ENCODE measurements around the gene LGALS9C. TPM values are rescaled to one million over a fixed set of nuclear protein-coding genes. Genes with fewer than 3 reads are reported as not detected.
"Not testable (repeated sequence)": the region's sequence is repeated elsewhere in the genome, so short reads cannot be mapped to it uniquely, and the experiment has no call there.

Gene LGALS9C
- total RNA-seq, 1 experiment from 2014 or later = 1.7 TPM

GRCh38 chr17:18459035-18459434 lies 17.6 kb upstream of the LGALS9C start:
- DNase-seq; intact Hi-C loops (cut with micrococcal nuclease; ENCODE audit: unreplicated experiment); CTCF ChIA-PET; H3K36me3 Mint-ChIP-seq (ENCODE audit: insufficient read depth, unreplicated experiment); H3K4me1 Mint-ChIP-seq (ENCODE audit: low read depth, unreplicated experiment); H3K27me3 Mint-ChIP-seq (ENCODE audit: unreplicated experiment); H3K9me3 Mint-ChIP-seq (ENCODE audit: low read depth, unreplicated experiment); H3K27ac Mint-ChIP-seq (ENCODE audit: unreplicated experiment); BruUV-seq (replicated peaks); H3K4me3 Mint-ChIP-seq (ENCODE audit: low read depth, unreplicated experiment): not testable (repeated sequence)

- H3K27ac Mint-ChIP-seq (ENCODE audit: unreplicated experiment); H3K4me3 Mint-ChIP-seq (ENCODE audit: low read depth, unreplicated experiment); H3K36me3 Mint-ChIP-seq (ENCODE audit: insufficient read depth, unreplicated experiment); H3K27me3 Mint-ChIP-seq (ENCODE audit: unreplicated experiment); CTCF ChIA-PET; intact Hi-C loops (cut with micrococcal nuclease; ENCODE audit: unreplicated experiment); H3K9me3 Mint-ChIP-seq (ENCODE audit: low read depth, unreplicated experiment); DNase-seq; BruUV-seq (replicated peaks); H3K4me1 Mint-ChIP-seq (ENCODE audit: low read depth, unreplicated experiment): not testable (repeated sequence)
These were observed 12.6 kb upstream of the LGALS9C start for GRCh38 chr17:18463831-18464502.

GRCh38 chr17:18466250-18466983 lies 10.2 kb upstream of the LGALS9C start:
- H3K9me3 Mint-ChIP-seq (ENCODE audit: low read depth, unreplicated experiment); CTCF ChIA-PET; BruUV-seq (replicated peaks); H3K4me3 Mint-ChIP-seq (ENCODE audit: low read depth, unreplicated experiment); H3K27me3 Mint-ChIP-seq (ENCODE audit: unreplicated experiment); H3K27ac Mint-ChIP-seq (ENCODE audit: unreplicated experiment); intact Hi-C loops (cut with micrococcal nuclease; ENCODE audit: unreplicated experiment); DNase-seq; H3K4me1 Mint-ChIP-seq (ENCODE audit: low read depth, unreplicated experiment); H3K36me3 Mint-ChIP-seq (ENCODE audit: insufficient read depth, unreplicated experiment): not testable (repeated sequence)

- intact Hi-C loops (cut with micrococcal nuclease; ENCODE audit: unreplicated experiment); H3K36me3 Mint-ChIP-seq (ENCODE audit: insufficient read depth, unreplicated experiment); H3K4me1 Mint-ChIP-seq (ENCODE audit: low read depth, unreplicated experiment); DNase-seq; H3K27ac Mint-ChIP-seq (ENCODE audit: unreplicated experiment); H3K9me3 Mint-ChIP-seq (ENCODE audit: low read depth, unreplicated experiment); BruUV-seq (replicated peaks); H3K27me3 Mint-ChIP-seq (ENCODE audit: unreplicated experiment); CTCF ChIA-PET; H3K4me3 Mint-ChIP-seq (ENCODE audit: low read depth, unreplicated experiment): not testable (repeated sequence)
These were observed 9.6 kb upstream of the LGALS9C start for GRCh38 chr17:18467001-18467400.

DNA sequence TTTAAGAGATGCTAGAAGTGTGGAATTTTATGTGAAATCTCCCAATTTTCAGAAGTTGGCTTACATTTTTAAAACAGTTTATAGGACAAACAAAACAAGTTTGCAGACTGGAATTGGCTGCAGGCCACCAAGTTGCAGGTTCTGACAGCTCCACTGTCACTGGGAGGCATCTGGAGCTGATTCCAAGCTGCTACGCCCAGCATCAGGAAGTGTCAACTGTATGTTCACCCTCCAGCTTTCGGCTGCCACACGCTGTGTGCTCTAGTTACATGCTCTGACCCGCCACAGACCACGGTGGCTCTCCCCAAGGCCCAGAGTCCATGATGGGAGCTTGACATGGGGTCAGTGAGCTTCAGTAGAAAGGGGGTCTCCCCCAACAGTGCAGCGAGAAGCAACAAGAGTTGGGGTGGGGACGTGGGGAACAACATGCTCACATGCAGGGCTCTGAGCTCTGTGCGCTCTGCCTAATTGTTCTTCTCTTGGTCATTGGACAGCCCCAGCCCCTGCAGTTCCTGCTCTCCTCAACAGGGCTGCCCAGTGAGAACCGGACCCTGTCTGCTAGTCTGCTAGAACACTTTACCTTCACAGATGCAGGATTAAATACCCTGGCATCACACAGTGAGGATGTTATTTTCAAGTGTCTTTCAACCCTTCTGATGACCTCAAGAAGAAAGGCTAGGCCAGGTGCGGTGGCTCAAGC lies 8.0 kb upstream of the LGALS9C start:
- H3K4me1 Mint-ChIP-seq (ENCODE audit: low read depth, unreplicated experiment); intact Hi-C loops (cut with micrococcal nuclease; ENCODE audit: unreplicated experiment); BruUV-seq (replicated peaks); H3K36me3 Mint-ChIP-seq (ENCODE audit: insufficient read depth, unreplicated experiment); H3K9me3 Mint-ChIP-seq (ENCODE audit: low read depth, unreplicated experiment); H3K4me3 Mint-ChIP-seq (ENCODE audit: low read depth, unreplicated experiment); H3K27ac Mint-ChIP-seq (ENCODE audit: unreplicated experiment); CTCF ChIA-PET; DNase-seq; H3K27me3 Mint-ChIP-seq (ENCODE audit: unreplicated experiment): not testable (repeated sequence)

DNA sequence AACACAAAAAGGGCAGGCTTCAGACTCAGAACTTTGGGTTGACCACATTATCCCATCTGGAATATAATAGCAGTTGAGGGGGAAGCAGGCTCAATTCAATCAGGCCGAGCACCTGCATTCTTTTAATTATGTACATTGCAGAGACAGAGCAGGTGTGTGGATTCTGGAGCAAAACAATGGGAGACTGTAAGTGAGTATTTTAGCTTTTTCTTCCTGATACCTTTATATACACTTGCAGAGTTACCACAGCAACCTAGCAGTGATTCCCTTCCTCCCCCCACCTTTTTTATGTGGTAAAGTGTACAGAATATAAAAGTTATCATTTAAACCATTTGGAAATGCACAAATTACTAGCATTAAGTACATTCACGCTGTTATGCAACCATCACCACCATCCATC lies 6.8 kb upstream of the LGALS9C start:
- H3K27me3 Mint-ChIP-seq (ENCODE audit: unreplicated experiment); H3K4me3 Mint-ChIP-seq (ENCODE audit: low read depth, unreplicated experiment); DNase-seq; H3K36me3 Mint-ChIP-seq (ENCODE audit: insufficient read depth, unreplicated experiment); CTCF ChIA-PET; BruUV-seq (replicated peaks); H3K4me1 Mint-ChIP-seq (ENCODE audit: low read depth, unreplicated experiment); H3K27ac Mint-ChIP-seq (ENCODE audit: unreplicated experiment); H3K9me3 Mint-ChIP-seq (ENCODE audit: low read depth, unreplicated experiment); intact Hi-C loops (cut with micrococcal nuclease; ENCODE audit: unreplicated experiment): not testable (repeated sequence)

DNA sequence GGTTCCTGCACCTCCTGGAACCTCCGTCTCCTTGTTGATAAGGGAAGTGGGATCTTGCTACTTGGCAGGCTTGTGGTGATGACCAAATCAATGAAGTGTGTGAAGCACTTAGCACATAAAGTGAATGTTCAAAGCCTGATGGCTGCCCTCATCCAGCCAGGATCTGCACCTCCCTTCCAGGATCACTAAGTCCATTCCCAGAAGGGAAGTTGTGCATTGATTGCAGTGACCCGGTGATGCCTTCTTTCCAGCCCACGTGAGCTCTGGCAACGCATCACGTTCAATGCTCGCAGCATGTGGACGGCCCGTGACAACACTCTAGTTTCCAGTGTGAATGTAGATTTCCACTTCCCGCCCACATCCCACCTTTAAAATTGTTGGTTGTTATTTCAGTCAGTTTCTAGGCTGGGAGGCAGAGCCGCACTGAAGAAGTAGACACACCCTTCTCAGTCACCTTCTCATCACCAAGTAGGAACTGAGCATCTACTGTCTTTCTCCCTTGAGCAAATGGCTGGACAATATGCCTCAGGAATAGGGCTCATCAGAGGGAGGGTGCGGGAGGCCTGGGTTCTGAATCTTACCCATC lies 6.2 kb upstream of the LGALS9C start:
- intact Hi-C loops (cut with micrococcal nuclease; ENCODE audit: unreplicated experiment); H3K27ac Mint-ChIP-seq (ENCODE audit: unreplicated experiment); H3K4me1 Mint-ChIP-seq (ENCODE audit: low read depth, unreplicated experiment); H3K27me3 Mint-ChIP-seq (ENCODE audit: unreplicated experiment); CTCF ChIA-PET; H3K9me3 Mint-ChIP-seq (ENCODE audit: low read depth, unreplicated experiment); BruUV-seq (replicated peaks); DNase-seq; H3K36me3 Mint-ChIP-seq (ENCODE audit: insufficient read depth, unreplicated experiment); H3K4me3 Mint-ChIP-seq (ENCODE audit: low read depth, unreplicated experiment): not testable (repeated sequence)

GRCh38 chr17:18473967-18474366 lies 2.6 kb upstream of the LGALS9C start:
- BruUV-seq (replicated peaks); H3K36me3 Mint-ChIP-seq (ENCODE audit: insufficient read depth, unreplicated experiment); H3K27me3 Mint-ChIP-seq (ENCODE audit: unreplicated experiment); CTCF ChIA-PET; H3K9me3 Mint-ChIP-seq (ENCODE audit: low read depth, unreplicated experiment); H3K27ac Mint-ChIP-seq (ENCODE audit: unreplicated experiment); DNase-seq; intact Hi-C loops (cut with micrococcal nuclease; ENCODE audit: unreplicated experiment); H3K4me1 Mint-ChIP-seq (ENCODE audit: low read depth, unreplicated experiment); H3K4me3 Mint-ChIP-seq (ENCODE audit: low read depth, unreplicated experiment): not testable (repeated sequence)

GRCh38 chr17:18474754-18475153 lies 1.8 kb upstream of the LGALS9C start:
- H3K4me3 Mint-ChIP-seq (ENCODE audit: low read depth, unreplicated experiment); H3K9me3 Mint-ChIP-seq (ENCODE audit: low read depth, unreplicated experiment); DNase-seq; H3K4me1 Mint-ChIP-seq (ENCODE audit: low read depth, unreplicated experiment); H3K27ac Mint-ChIP-seq (ENCODE audit: unreplicated experiment); H3K27me3 Mint-ChIP-seq (ENCODE audit: unreplicated experiment); intact Hi-C loops (cut with micrococcal nuclease; ENCODE audit: unreplicated experiment); H3K36me3 Mint-ChIP-seq (ENCODE audit: insufficient read depth, unreplicated experiment); BruUV-seq (replicated peaks); CTCF ChIA-PET: not testable (repeated sequence)

DNA sequence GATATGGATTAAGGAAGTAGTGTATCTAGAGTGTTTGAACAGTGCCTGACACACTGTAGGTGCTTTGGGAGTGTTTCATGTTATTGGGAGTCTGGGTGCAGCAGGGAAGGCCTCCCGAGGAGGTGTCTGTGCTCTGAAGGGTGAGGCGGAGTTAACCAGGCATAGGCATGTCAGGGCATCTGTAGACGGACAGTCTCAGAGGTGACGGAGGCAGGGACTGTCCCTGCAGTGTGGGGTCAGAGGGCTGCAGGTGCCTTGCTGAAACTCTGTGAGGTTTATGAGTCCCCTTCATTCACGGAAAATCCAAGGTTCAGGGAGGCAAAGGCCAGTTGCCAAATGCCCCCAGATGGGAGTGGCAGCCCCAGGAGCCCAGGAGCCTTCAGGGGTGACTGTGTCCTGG lies 778 bp downstream of the LGALS9C start:
- intact Hi-C loops (cut with micrococcal nuclease; ENCODE audit: unreplicated experiment); H3K4me1 Mint-ChIP-seq (ENCODE audit: low read depth, unreplicated experiment); H3K9me3 Mint-ChIP-seq (ENCODE audit: low read depth, unreplicated experiment); H3K36me3 Mint-ChIP-seq (ENCODE audit: insufficient read depth, unreplicated experiment); DNase-seq; CTCF ChIA-PET; H3K27ac Mint-ChIP-seq (ENCODE audit: unreplicated experiment); H3K27me3 Mint-ChIP-seq (ENCODE audit: unreplicated experiment); BruUV-seq (replicated peaks); H3K4me3 Mint-ChIP-seq (ENCODE audit: low read depth, unreplicated experiment): not testable (repeated sequence)

All from Calu3 (cell line).